GM12878 (cell line): ENCODE data around the gene PLXNA2. TPM values are rescaled to one million over a fixed set of nuclear protein-coding genes. Genes with fewer than 3 reads are reported as not detected.

Experiments used
- ATAC-seq: fragments of 200-7000 bp; cut with Tn5 transposase; 3 replicates; pipeline ENCODE4 v1.9.1; 2020; ENCODE audit warnings: mild to moderate bottlenecking, moderate library complexity
- BruUV-seq: library from RNA; stranded (reverse); fragments of 400-500 nt; replicated peaks from 2 replicates; lab custom pipeline; 2021; lab: Mats Ljungman, UMichigan
- CTCF ChIA-PET: fragments of 300-600 bp; sonication (Branson Sonifier 250); formaldehyde crosslinking; extraction: SDS; loops from one replicate; lab custom pipeline; 2021; ENCODE audit warnings: inconsistent platforms; lab: Yijun Ruan, JAX
- POLR2A ChIA-PET: fragments of 350-600 bp; formaldehyde crosslinking; extraction: SDS; loops from one replicate; lab custom pipeline; 2021; ENCODE audit warnings: inconsistent platforms; lab: Charles Lee
- RAD21 ChIA-PET: fragments of 300-600 bp; sonication (Branson Sonifier 250); formaldehyde crosslinking; loops from one replicate; lab custom pipeline; 2023; ENCODE audit warnings: antibody characterized with exemption; ENCODE audit not compliant: unreplicated experiment; lab: Charles Lee
- SMC1A ChIA-PET: fragments of 300-600 bp; sonication (Branson Sonifier 250); formaldehyde crosslinking; loops from one replicate; lab custom pipeline; 2023; ENCODE audit not compliant: unreplicated experiment, uncharacterized antibody; lab: Charles Lee
- DNase-seq: peaks from one replicate; pipeline ENCODE4 v3.0.0-alpha.2; 2011; ENCODE audit warnings: low read depth, low spot score
- FAIRE-seq: peaks from 3 replicates; lab custom pipeline; 2011; peaks lifted over from hg19 to GRCh38; lab: Jason Lieb, UNC
- H2AFZ ChIP-seq: 2 replicates; pipeline ENCODE4 v1.6.0; 2011; ENCODE audit warnings: low read depth, low read length, control low read depth; ENCODE audit not compliant: control insufficient read depth
- H3K27ac ChIP-seq: 2 replicates; pipeline ENCODE4 v1.5.1; 2011; ENCODE audit warnings: control low read depth; ENCODE audit not compliant: control insufficient read depth, insufficient read depth
- H3K27me3 ChIP-seq, 2 experiments: replicated peaks in 1 of 2; 2 replicates each; pipeline versions ENCODE4 v1.6.0 to v1.6.1; 2011; ENCODE audit warnings: low read length in 1 of 2; ENCODE audit not compliant: control insufficient read depth in 2 of 2, insufficient read depth in 2 of 2
- H3K36me3 ChIP-seq, 2 experiments: 2 replicates each; pipeline ENCODE4 v1.5.1; 2011; ENCODE audit warnings: low read length in 1 of 2; ENCODE audit not compliant: control insufficient read depth in 2 of 2, insufficient read depth in 2 of 2
- H3K4me1 ChIP-seq: 2 replicates; pipeline ENCODE4 v1.6.1; 2011; ENCODE audit warnings: mild to moderate bottlenecking, low read length, moderate library complexity, mixed read lengths; ENCODE audit not compliant: control insufficient read depth, insufficient read depth
- H3K4me2 ChIP-seq: 2 replicates; pipeline ENCODE4 v1.6.0; 2011; ENCODE audit warnings: control low read depth; ENCODE audit not compliant: control insufficient read depth, insufficient read depth
- H3K4me3 ChIP-seq: fragments of 200-600 bp; sonication (generic); 2 replicates; pipeline ENCODE4 v1.5.1; 2016
- H3K79me2 ChIP-seq: 2 replicates; pipeline ENCODE4 v1.6.0; 2011; ENCODE audit warnings: low read length; ENCODE audit not compliant: control insufficient read depth, insufficient read depth
- H3K9ac ChIP-seq: 2 replicates; pipeline ENCODE4 v1.8.0; 2011; ENCODE audit warnings: low read length, control low read depth, mixed read lengths; ENCODE audit not compliant: control insufficient read depth, insufficient read depth
- H3K9me3 ChIP-seq: replicated peaks from 3 replicates; pipeline ENCODE4 v1.5.1; 2011; ENCODE audit warnings: mild to moderate bottlenecking, low read length; ENCODE audit not compliant: control insufficient read depth, insufficient read depth
- H4K20me1 ChIP-seq: 2 replicates; pipeline ENCODE4 v1.6.0; 2011; ENCODE audit not compliant: control insufficient read depth, insufficient read depth
- MXI1 ChIP-seq: fragments of 150-350 bp; IDR thresholded peaks from 2 replicates; pipeline ENCODE4 v1.6.1; 2011; ENCODE audit warnings: low read depth, mild to moderate bottlenecking, inconsistent platforms, low read length, improper control_type of control experiment
- NR2C2 ChIP-seq: IDR thresholded peaks from 2 replicates; pipeline ENCODE4 v1.6.1; 2011; ENCODE audit warnings: borderline replicate concordance, low read depth; ENCODE audit not compliant: control insufficient read depth, insufficient read length
- PAX8 ChIP-seq: fragments of 450-650 bp; IDR thresholded peaks from 2 replicates; pipeline ENCODE4 v1.6.1; 2017; ENCODE audit warnings: mild to moderate bottlenecking, moderate library complexity
- RBBP5 ChIP-seq: fragments of 200-600 bp; sonication (generic); conservative IDR thresholded peaks from 2 replicates; pipeline ENCODE4 v1.6.1; 2016
- SRF ChIP-seq, 2 experiments: IDR thresholded peaks; 2 replicates each; pipeline ENCODE4 v1.6.1; 2011; ENCODE audit warnings: low read depth in 2 of 2, low read length in 2 of 2, mild to moderate bottlenecking in 1 of 2, moderate library complexity in 1 of 2
- ZNF217 ChIP-seq: fragments of 450-650 bp; IDR thresholded peaks from 2 replicates; pipeline ENCODE4 v1.6.1; 2017; ENCODE audit warnings: antibody characterized with exemption, mild to moderate bottlenecking
- WGBS: methylation state at CpG from one replicate; pipeline ENCODE4 v1.1.6; 2016; ENCODE audit warnings: low lambda C conversion rate; ENCODE audit not compliant: insufficient replicate concordance, insufficient coverage; ENCODE audit errors: missing lambda C conversion rate; 5-methylcytosine and 5-hydroxymethylcytosine counted together
- in situ Hi-C: fragments of 300-500 bp; cut with MboI; formaldehyde crosslinking; loops from 9 replicates; pipeline ENCODE4 v1.14.3; 2018; ENCODE audit warnings: mixed read lengths
- intact Hi-C: fragments of 100-400 bp; cut with micrococcal nuclease; formaldehyde crosslinking; loops from one replicate; pipeline ENCODE4 v1.14.2; 2022; ENCODE audit not compliant: unreplicated experiment
- polyA plus RNA-seq, 11 experiments: library from polyadenylated mRNA; depleted of rRNA in 4 of 11; unstranded in 6 of 11; stranded (reverse) in 5 of 11; fragments of >200 nt; fragmentation: Nextera tagmentation in 4 of 11; fragmentation: Illumina TruSeq in 1 of 11; extraction: Ambion mirVana in 4 of 11; extraction: Trizol in 1 of 11; gene quantifications; 1 replicate in 1 of 11; 2 replicates in 10 of 11; pipeline versions ENCODE4 v1.2.1 to v1.2.3, GENCODE V29; 2011 to 2016; ENCODE audit warnings: inconsistent platforms in 2 of 11, missing spikeins in 2 of 11, low read depth in 1 of 11
- total RNA-seq, 4 experiments: library from RNA; depleted of rRNA in 3 of 4; stranded (reverse); fragments of >200 nt in 3 of 4; fragmentation: Illumina TruSeq in 1 of 4; extraction: Trizol in 1 of 4; gene quantifications; 2 replicates each; pipeline versions ENCODE4 v1.2.1 to v1.2.3, GENCODE V29; 2013 to 2021
- TF ChIP-seq, protein P1 (sequence below): fragments of 150-350 bp; IDR thresholded peaks from 2 replicates; pipeline ENCODE4 v1.6.1; 2014; ENCODE audit warnings: mild to moderate bottlenecking, low read depth, low read length
- TF ChIP-seq, protein P2 (sequence below): fragments of 450-650 bp; formaldehyde crosslinking; IDR thresholded peaks from 2 replicates; pipeline ENCODE4 v1.4.0; 2022; ENCODE audit warnings: mild to moderate bottlenecking, moderate library complexity

The PLXNA2 gene
- total and polyA plus RNA-seq, 10 of the 15 experiments (the other 5 are each of a cell fraction or from before 2014, with no cell fraction given): under 0.01 to 0.08 (median 0.07) TPM; not detected in 4

DNA sequence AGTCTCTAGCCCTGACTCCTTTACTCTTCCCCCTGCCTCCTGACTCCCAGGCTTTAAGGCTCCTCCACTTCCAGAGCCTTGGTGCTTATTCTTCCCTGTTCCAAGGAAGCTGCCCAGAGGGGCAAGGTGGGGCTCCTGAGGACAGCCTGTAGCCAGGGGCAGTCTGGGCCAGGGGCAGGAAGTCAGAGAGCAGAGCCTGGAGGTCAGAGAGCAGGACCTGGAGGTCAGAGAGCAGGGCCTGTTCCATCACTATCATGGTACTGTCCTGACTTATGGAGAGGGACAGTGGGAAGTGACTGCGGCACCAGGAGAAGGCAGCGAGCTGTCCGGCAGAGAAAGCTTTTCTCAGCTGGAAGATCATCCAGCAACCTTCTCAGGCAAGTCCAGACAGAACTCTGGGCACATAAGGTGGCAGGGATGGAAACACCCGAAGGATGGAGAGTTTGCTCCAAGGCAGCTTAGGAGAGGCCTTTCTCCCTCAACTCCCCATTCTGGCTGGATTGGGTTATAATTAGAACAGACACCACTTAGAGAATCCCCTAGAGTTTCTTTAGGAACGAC lies 25.0 kb downstream of the PLXNA2 start:
- POLR2A ChIA-PET: no interaction called here

More for the DNA sequence above, 25.0 kb downstream of the PLXNA2 start:
- Histone ChIP-seq H3K27me3 (peaks cover 1 to 13% of the 10 kb centered on the region in 2 experiments; a peak in 2 of 4 replicates), H3K4me2 (no peak overlapping the region), H3K4me1 (no peaks in the 10 kb centered on the region), H3K79me2 (no peaks in the 10 kb centered on the region), H3K9me3 (no peaks in the 10 kb centered on the region), H2AFZ (no peak overlapping the region), H3K36me3 (no peaks in the 10 kb centered on the region), H4K20me1 (no peaks in the 10 kb centered on the region), H3K27ac (no peak overlapping the region), H3K4me3 (no peak overlapping the region), H3K9ac (no peak overlapping the region)
- in situ Hi-C loops (no loop called here), intact Hi-C loops (no loop called here)
- BruUV-seq: no TSS peak
- WGBS: 53% methylated on average over 5 of the region's 5 CpGs
- FAIRE-seq: no peak
- RAD21 ChIA-PET: interaction anchor here (1.3 kb wide), 1 partner anchor 32 kb away, joined by 4 read pairs; no protein-coding TSS in a partner anchor
- CTCF ChIA-PET: interaction anchor here (0.9 to 1.0 kb wide), 2 partner anchors 13 to 19 kb away, joined by 3 read pairs; no protein-coding TSS in a partner anchor
- no peak for DNase-seq
- ATAC-seq: no peak
- SMC1A ChIA-PET: no interaction called here
- TF ChIP-seq PAX8: no peak
- no peak for TF ChIP-seq SRF (IDR thresholded peaks at IDR 0.05; ENCODE audit: low read depth in 2 of 2, low read length in 2 of 2)
- no peak for TF ChIP-seq ZNF217
- TF ChIP-seq MXI1: no peak
- TF ChIP-seq, protein P1, sequence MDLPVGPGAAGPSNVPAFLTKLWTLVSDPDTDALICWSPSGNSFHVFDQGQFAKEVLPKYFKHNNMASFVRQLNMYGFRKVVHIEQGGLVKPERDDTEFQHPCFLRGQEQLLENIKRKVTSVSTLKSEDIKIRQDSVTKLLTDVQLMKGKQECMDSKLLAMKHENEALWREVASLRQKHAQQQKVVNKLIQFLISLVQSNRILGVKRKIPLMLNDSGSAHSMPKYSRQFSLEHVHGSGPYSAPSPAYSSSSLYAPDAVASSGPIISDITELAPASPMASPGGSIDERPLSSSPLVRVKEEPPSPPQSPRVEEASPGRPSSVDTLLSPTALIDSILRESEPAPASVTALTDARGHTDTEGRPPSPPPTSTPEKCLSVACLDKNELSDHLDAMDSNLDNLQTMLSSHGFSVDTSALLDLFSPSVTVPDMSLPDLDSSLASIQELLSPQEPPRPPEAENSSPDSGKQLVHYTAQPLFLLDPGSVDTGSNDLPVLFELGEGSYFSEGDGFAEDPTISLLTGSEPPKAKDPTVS: no peak
- TF ChIP-seq, protein P2, sequence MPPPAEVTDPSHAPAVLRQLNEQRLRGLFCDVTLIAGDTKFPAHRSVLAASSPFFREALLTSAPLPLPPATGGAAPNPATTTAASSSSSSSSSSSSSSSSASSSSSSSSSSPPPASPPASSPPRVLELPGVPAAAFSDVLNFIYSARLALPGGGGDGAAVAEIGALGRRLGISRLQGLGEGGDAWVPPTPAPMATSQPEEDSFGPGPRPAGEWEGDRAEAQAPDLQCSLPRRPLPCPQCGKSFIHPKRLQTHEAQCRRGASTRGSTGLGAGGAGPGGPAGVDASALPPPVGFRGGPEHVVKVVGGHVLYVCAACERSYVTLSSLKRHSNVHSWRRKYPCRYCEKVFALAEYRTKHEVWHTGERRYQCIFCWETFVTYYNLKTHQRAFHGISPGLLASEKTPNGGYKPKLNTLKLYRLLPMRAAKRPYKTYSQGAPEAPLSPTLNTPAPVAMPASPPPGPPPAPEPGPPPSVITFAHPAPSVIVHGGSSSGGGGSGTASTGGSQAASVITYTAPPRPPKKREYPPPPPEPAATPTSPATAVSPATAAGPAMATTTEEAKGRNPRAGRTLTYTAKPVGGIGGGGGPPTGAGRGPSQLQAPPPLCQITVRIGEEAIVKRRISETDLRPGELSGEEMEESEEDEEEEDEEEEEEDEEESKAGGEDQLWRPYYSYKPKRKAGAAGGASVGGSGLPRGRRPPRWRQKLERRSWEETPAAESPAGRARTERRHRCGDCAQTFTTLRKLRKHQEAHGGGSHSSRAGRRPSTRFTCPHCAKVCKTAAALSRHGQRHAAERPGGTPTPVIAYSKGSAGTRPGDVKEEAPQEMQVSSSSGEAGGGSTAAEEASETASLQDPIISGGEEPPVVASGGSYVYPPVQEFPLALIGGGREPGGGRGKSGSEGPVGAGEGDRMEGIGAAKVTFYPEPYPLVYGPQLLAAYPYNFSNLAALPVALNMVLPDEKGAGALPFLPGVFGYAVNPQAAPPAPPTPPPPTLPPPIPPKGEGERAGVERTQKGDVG (CRISPR knock-in tag): no peak
- TF ChIP-seq RBBP5: no peak
- TF ChIP-seq NR2C2: no peak
- TF ChIP-seq, all 136 proteins: peak for 0
